Neural crest cell (in vitro differentiated cells): ENCODE data around the gene SNRPD1. TPM values are rescaled to one million over a fixed set of nuclear protein-coding genes. Genes with fewer than 3 reads are reported as not detected.

ENCODE experiments used
- DNase-seq: peaks from one replicate; pipeline ENCODE4 v3.0.0; 2021; ENCODE audit warnings: low read depth, mixed read lengths, low spot score
- H3K27ac Mint-ChIP-seq: one replicate; pipeline ENCODE4 v1.8.0; 2021; ENCODE audit warnings: mild to moderate bottlenecking, mixed read lengths; ENCODE audit not compliant: unreplicated experiment
- H3K27me3 Mint-ChIP-seq: 2 replicates; pipeline ENCODE4 v1.8.0; 2021; ENCODE audit warnings: low read depth, mild to moderate bottlenecking, mixed read lengths
- H3K36me3 Mint-ChIP-seq: 2 replicates; pipeline ENCODE4 v1.8.0; 2021; ENCODE audit warnings: low read depth, mild to moderate bottlenecking, mixed read lengths
- H3K4me1 Mint-ChIP-seq: 2 replicates; pipeline ENCODE4 v1.8.0; 2021; ENCODE audit warnings: mixed read lengths
- H3K4me3 Mint-ChIP-seq: one replicate; pipeline ENCODE4 v1.8.0; 2021; ENCODE audit warnings: mild to moderate bottlenecking, mixed read lengths
- H3K9me3 Mint-ChIP-seq: 2 replicates; pipeline ENCODE4 v1.8.0; 2021; ENCODE audit warnings: mixed read lengths
- CTCF ChIP-seq: fragments of 200-600 bp; sonication (generic); conservative IDR thresholded peaks from 2 replicates; pipeline ENCODE4 v1.5.0; 2021; ENCODE audit warnings: antibody characterized with exemption, mild to moderate bottlenecking
- total RNA-seq: library from RNA; stranded (reverse); gene quantifications from 2 replicates; pipeline ENCODE4 v1.2.1, GENCODE V29; 2021

SNRPD1 gene
- total RNA-seq, 1 donor from 2014 or later, result 167 TPM

DNA sequence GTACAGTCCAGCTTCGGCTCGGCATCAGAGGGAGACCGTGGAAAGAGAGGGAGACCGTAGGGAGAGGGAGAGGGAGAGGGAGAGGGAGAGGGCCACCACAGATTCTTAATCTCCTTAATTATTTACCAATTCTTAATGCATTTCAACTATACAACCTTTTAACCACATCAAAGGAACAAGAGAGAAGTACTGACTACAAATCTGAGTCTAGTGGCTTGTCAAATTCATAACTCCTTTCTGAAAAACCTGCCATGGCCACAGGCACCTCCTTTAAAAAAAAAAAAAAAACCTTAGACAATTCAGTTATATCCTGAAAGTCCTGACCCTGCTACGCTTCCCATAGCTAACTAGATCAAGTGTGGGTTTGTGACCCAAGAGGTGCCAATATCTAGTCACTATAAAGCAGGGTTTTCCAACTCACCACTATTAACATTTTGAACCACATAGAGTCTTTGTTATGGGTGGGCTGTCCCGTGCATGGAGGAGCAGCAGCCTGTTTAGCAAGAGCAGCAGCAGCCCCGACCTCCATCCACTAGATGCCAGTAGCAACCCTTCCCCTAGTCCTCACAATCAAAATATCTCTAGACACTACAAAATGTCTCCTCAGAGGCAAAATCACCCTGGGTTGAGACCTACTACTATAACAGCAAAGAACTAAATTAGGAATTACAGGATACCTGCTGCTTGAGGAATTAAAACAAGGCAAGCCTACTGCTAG is 18.4 kb upstream of the SNRPD1 start:
- Mint-ChIP-seq H3K27ac (no peak overlapping the region), H3K9me3 (peaks cover 6% of the 10 kb centered on the region), H3K4me3 (no peak overlapping the region), H3K27me3 (no peaks in the 10 kb centered on the region), H3K4me1 (peaks cover 5% of the 10 kb centered on the region), H3K36me3 (peaks cover 31% of the 10 kb centered on the region)
- no peak for DNase-seq
- no peak for TF ChIP-seq CTCF

- Mint-ChIP-seq H3K9me3 (peaks cover 3% of the 10 kb centered on the region), H3K4me1 (peaks cover 17% of the 10 kb centered on the region), H3K36me3 (peaks cover 14% of the 10 kb centered on the region), H3K27me3 (no peaks in the 10 kb centered on the region), H3K27ac (no peak overlapping the region), H3K4me3 (peak overlapping the region; percentile 98)
- DNase-seq, result no peak
- no peak for TF ChIP-seq CTCF
Observed at GRCh38 chr18:21597620-21598019, 14.5 kb upstream of the SNRPD1 start.

DNA sequence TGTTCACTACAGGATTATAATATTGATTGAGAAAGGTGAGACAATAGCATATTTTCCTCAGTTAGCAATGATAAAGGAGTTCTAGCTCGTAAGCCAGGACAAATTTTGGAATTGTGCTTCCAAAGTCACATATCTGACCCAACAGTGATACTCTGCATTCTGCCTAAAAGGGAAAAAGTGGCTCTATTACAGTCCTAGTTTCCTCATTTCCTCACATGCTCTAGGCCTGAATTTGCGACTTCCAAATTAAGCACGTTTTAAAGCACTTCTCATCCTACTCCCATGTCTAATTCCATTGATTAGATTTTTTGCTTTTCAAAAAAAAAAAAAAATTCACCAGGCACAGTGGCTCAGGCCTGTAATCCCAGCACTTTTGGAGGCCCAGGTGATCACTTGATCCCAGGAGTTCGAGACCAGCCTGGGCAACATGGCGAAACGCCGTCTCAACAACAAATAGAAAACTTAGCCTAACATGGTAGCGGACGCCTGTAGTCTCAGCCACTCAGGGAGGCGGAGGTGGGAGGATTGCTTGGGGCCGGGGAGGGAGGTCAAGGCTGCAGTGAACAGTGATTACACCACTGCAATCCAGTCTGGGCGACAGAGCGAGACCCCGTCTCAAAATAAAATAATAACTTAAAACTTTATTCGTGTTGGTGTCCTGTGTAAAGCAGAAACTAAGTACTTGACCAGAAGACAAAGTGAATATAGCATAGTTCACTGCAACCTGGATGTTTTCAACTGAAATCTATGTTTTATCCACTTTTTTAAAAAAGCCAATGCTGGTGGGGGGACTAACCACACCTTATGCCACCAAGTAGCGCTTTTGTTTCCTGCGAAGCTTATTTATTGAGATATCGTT is 13.2 kb upstream of the SNRPD1 start:
- Mint-ChIP-seq H3K27me3 (no peaks in the 10 kb centered on the region), H3K4me3 (peak overlapping the region; percentile 98), H3K36me3 (peaks cover 9% of the 10 kb centered on the region), H3K9me3 (peaks cover 1% of the 10 kb centered on the region), H3K27ac (peak overlapping the region; percentile 83), H3K4me1 (peaks cover 17% of the 10 kb centered on the region)
- no peak for TF ChIP-seq CTCF
- no peak for DNase-seq

DNA sequence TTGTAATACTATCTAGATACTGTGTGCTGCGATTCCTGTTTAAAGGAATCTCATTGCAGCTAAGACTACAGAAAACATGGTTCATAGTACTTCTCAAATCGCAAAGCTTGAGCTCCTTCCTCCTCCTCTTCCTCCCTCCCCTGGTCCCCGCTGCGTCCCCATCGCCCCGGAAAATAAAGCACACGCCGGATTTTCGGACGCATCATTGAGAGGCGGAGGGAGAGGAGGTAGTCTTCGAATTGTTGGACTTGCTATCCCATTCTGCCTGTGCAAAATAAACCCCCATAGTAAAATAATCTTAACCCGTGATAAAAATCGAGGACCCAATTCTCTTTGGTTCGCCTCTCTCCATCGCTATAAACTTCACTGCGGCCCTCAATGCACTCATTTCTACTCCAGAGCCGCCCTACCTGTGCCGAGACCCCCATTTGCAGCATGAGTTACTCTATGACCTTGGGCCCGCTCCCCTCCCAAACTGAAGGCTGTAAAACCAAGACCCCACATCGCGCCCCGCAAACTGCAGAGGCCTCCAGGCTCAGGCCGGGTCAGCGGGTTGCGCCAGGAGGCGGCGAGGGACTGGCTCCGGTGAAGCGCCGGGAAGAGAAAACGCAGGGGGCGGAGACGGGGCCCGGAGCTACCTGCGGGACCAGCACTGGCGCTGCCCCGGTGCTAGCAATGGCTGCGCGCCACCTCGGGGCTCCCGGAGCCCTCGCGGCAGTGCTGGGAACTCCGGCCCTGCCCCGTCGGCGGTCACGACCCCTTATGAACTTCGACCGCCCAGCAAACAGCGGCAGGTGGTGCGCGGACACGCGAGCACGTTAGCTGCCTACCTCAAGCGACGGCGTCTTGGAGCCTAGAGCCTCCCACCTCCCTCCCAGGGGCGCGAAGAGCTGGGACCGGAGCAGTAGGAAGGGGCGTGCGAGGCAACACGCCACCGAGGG is 12.3 kb upstream of the SNRPD1 start:
- peak overlapping the region; percentile 98 for H3K4me3 Mint-ChIP-seq
- no peak for DNase-seq
- peak overlapping the region; percentile 98 for H3K27ac Mint-ChIP-seq
- no peaks in the 10 kb centered on the region for H3K27me3 Mint-ChIP-seq
- TF ChIP-seq CTCF, result no peak
- H3K9me3 Mint-ChIP-seq, result no peaks in the 10 kb centered on the region
- peaks cover 4% of the 10 kb centered on the region for H3K36me3 Mint-ChIP-seq
- H3K4me1 Mint-ChIP-seq, result peaks cover 17% of the 10 kb centered on the region
